GM12892 (cell line): ENCODE results near the gene ATAD3B.

Experiments used
- POLR2A ChIP-seq: IDR thresholded peaks from 2 replicates; pipeline ENCODE4 v1.6.1; 2011; ENCODE audit warnings: low read depth, low read length, control low read depth
- POLR2AphosphoS5 ChIP-seq: IDR thresholded peaks from 2 replicates; pipeline ENCODE4 v1.6.1; 2011; ENCODE audit warnings: low read depth, low read length, control low read depth
- TAF1 ChIP-seq: IDR thresholded peaks from 2 replicates; pipeline ENCODE4 v1.6.1; 2011; ENCODE audit warnings: low read depth, mild to moderate bottlenecking, control low read depth, low read length, borderline replicate concordance

GRCh38 chr1:1543706-1544099 lies 72.1 kb downstream of the ATAD3B start:
- TF ChIP-seq TAF1, result no peak
- no peak for TF ChIP-seq POLR2A
- TF ChIP-seq POLR2AphosphoS5, result no peak
